ENCODE data around the gene OR2A25. TPM values are rescaled to one million over a fixed set of nuclear protein-coding genes. Genes with fewer than 3 reads are reported as not detected.

Gene OR2A25
- not detected in 2 replicates for total RNA-seq

DNA sequence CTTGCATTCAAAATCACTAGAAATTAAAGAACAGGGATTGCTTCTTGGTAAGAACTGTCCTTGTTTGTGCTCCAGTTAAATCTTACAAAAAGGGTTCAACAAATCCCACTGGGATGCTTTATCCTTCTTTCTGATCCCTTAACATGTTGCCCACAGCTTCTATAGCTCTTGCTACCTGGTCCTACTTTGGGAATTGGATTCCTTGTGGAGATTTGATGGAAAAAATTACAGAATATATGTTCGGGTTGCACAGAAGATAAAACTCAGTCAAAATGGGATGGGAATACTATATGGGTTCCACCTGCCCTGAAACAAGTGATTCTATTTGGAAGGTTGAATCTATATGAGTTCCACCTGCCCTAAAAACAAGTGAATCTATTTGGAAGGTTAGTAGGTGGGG lies at the start of gene OR2A25:
OR2A25 (plus strand) TSS at position 301 of the 400 bp plus-strand sequence. CDS start 4,409 bp downstream, outside the sequence.
- no peak within 1 kb of the TSS for H3K4me3 ChIP-seq (ENCODE audit: low read depth, low read length)
- no peaks in the 10 kb centered on the region for H3K27me3 ChIP-seq (ENCODE audit: control insufficient read depth, insufficient read depth, low read length)
- DNase-seq (ENCODE audit: low read depth), result no peak
- no peaks in the 10 kb centered on the region for H3K36me3 ChIP-seq (ENCODE audit: control insufficient read depth, insufficient read depth, low read length)
- TF ChIP-seq, protein P1, sequence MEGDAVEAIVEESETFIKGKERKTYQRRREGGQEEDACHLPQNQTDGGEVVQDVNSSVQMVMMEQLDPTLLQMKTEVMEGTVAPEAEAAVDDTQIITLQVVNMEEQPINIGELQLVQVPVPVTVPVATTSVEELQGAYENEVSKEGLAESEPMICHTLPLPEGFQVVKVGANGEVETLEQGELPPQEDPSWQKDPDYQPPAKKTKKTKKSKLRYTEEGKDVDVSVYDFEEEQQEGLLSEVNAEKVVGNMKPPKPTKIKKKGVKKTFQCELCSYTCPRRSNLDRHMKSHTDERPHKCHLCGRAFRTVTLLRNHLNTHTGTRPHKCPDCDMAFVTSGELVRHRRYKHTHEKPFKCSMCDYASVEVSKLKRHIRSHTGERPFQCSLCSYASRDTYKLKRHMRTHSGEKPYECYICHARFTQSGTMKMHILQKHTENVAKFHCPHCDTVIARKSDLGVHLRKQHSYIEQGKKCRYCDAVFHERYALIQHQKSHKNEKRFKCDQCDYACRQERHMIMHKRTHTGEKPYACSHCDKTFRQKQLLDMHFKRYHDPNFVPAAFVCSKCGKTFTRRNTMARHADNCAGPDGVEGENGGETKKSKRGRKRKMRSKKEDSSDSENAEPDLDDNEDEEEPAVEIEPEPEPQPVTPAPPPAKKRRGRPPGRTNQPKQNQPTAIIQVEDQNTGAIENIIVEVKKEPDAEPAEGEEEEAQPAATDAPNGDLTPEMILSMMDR (IDR thresholded peaks at IDR 0.05; ENCODE audit: insufficient read depth, low read length, poor library complexity, severe bottlenecking), result no peak

DNA sequence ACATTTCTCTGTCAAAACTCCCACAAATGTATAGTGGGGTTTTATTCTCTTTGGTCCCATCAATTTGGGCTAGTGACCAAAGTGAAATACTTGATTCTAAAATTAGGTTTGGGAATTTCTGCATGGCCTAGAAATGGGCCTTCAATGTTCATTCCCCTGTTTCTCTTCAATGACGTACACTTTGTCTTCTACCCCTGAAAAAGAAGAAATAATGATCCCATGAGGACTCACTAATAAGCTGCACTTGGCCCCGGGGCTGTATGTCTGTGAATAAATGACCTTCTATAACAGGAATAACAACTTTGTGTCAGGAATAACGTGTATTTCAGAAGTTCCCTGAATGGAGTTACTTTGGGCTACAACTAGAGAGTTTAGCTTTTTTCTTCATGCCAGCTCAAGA lies 49.3 kb upstream of the OR2A25 start:
- DNase-seq (ENCODE audit: low read depth), result no peak
- no peak overlapping the region for H3K4me3 ChIP-seq (ENCODE audit: low read depth, low read length)
- TF ChIP-seq, protein P1 (IDR thresholded peaks at IDR 0.05; ENCODE audit: insufficient read depth, low read length, poor library complexity, severe bottlenecking), result no peak

DNA sequence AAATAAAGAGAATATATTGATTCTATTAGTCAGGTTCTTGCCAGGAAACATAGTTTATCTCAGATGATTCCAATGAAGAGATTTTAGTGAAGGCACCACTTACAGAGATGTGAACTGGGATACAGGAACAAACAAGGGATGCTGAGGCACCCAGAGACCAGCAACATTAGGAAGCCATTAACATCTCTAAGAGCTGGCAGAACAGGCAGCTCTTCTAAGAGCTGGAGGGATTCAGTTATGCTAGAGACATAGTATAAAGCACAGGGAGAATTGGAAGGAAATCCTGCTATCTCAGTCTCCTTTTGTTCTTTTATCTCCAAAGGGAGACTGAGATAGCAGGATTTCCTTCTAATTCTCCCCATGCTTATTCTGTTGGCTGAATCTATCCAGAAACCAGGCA lies 47.4 kb upstream of the OR2A25 start:
- Histone ChIP-seq H3K36me3 (ENCODE audit: control insufficient read depth, insufficient read depth, low read length) (no peaks in the 10 kb centered on the region), H3K27me3 (ENCODE audit: control insufficient read depth, insufficient read depth, low read length) (no peaks in the 10 kb centered on the region), H3K4me3 (ENCODE audit: low read depth, low read length) (no peak overlapping the region)
- TF ChIP-seq, protein P1 (IDR thresholded peaks at IDR 0.05; ENCODE audit: insufficient read depth, low read length, poor library complexity, severe bottlenecking), result no peak
- DNase-seq (ENCODE audit: low read depth), result no peak

More for the DNA sequence above, 49.3 kb upstream of the OR2A25 start:
- Histone ChIP-seq H3K27me3 (ENCODE audit: control insufficient read depth, insufficient read depth, low read length) (no peaks in the 10 kb centered on the region), H3K36me3 (ENCODE audit: control insufficient read depth, insufficient read depth, low read length) (no peaks in the 10 kb centered on the region)

DNA sequence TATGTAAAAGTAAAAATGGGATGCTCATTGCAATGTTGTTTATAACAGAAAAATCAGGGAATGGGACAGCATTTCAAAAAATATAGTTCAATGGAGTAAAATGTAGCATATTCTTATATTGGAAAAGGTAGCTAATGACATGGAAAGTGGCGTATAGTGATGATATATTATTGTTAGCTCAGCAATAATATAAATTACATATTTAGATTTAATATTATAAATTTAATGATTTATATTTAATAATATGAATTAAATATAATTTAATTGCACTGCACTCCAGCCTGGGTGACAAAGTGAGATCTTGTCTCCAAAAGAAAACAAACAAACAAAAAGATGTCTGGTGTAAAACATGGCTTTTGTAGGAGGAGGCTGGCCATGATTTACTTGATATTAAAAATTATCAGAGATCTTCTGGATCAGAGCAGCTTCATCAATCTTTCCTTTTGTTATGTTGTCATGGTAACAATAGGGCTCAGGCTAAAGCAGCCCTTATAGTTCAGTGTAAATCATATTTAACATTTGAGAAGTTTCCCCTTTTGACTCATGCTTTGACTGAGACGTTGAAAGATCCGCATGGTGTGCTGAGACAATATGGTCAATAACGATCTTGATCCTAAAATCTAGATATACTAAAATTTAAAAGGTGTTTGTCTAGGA lies 46.3 kb upstream of the OR2A25 start:
- no peak for DNase-seq (ENCODE audit: low read depth)
- H3K27me3 ChIP-seq (ENCODE audit: control insufficient read depth, insufficient read depth, low read length), result no peaks in the 10 kb centered on the region
- H3K36me3 ChIP-seq (ENCODE audit: control insufficient read depth, insufficient read depth, low read length), result no peaks in the 10 kb centered on the region
- TF ChIP-seq, protein P1 (IDR thresholded peaks at IDR 0.05; ENCODE audit: insufficient read depth, low read length, poor library complexity, severe bottlenecking), result no peak
- no peak overlapping the region for H3K4me3 ChIP-seq (ENCODE audit: low read depth, low read length)

- no peak overlapping the region for H3K4me3 ChIP-seq (ENCODE audit: low read depth, low read length)
- TF ChIP-seq, protein P1 (IDR thresholded peaks at IDR 0.05; ENCODE audit: insufficient read depth, low read length, poor library complexity, severe bottlenecking), result no peak
- no peak for DNase-seq (ENCODE audit: low read depth)
- no peaks in the 10 kb centered on the region for H3K36me3 ChIP-seq (ENCODE audit: control insufficient read depth, insufficient read depth, low read length)
- no peaks in the 10 kb centered on the region for H3K27me3 ChIP-seq (ENCODE audit: control insufficient read depth, insufficient read depth, low read length)
Observed at GRCh38 chr7:144024213-144024612, 45.4 kb upstream of the OR2A25 start.

Measured in kidney epithelial cell (primary cell).